Stimulated activated CD4-positive, alpha-beta T cell treated with anti-CD3 and anti-CD28 coated beads, Interleukin-12 subunit alpha, Interleukin-12 subunit beta, amount 100 ng/mL, for 24 hours (primary cell): ENCODE results near the gene IMMP2L.
"Not testable (repeated sequence)": the region's sequence is repeated elsewhere in the genome, so short reads cannot be mapped to it uniquely, and the experiment has no call there.

Source experiments
- DNase-seq, 2 experiments: peaks; one replicate each; pipeline ENCODE4 v3.0.0-alpha.2; 2020; ENCODE audit warnings: low read depth in 2 of 2

IMMP2L gene

DNA sequence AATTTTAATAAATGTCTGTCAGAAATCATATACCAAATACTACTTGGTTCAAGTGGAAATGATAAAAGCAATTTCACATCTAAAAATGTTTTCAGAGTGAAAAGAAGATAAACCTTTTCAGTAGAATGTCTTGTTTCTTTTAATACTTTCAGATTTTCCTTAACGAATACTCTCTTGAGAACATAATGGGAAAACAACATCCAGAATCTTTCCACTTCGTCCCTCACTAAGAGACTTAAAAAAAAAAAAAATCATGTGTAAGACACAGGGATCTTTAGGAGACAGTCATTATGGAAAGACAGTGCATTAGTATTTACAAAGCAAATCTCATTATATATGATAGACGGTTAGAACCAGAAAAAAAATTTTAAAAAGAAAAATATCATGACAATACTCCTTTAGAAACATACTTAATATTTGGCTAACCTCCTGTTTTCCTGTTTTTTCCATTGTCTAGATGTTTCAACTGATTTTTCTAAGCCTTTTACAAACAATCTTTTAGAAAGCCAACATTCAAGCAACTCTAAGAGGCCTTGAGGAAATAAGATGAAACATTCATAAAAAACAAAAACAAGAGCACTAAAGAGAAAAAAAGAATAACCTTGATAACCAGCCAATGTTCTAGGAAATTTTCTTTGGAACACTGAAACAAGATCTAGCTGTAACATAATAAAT, 811.2 kb downstream of the IMMP2L start:
- DNase-seq, result no peak

- no peak for DNase-seq
These were observed 829.1 kb downstream of the IMMP2L start for GRCh38 chr7:110733221-110733620.

- no peak for DNase-seq
These were observed 837.5 kb downstream of the IMMP2L start for GRCh38 chr7:110724811-110725210.

GRCh38 chr7:110721395-110721794, 840.9 kb downstream of the IMMP2L start:
- no peak for DNase-seq

DNA sequence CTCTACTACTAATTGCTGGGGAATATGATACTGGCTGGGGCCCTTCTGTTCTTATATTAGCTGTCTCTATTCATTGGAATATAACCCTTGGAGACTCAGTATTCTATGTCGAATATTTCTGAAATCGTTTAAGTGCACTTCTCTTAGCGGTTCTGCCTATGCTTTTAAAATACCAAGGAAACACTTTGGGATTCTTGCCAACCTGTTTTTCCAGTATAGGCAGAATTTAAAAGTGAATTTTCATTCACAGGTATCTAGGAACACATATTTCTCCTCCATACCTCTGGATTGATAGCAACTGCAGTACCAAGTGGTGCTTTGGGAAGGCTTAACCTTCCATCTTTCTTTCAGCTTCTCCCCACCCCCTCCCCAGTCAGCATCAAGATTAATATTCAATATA, 841.7 kb downstream of the IMMP2L start:
- no peak for DNase-seq

DNA sequence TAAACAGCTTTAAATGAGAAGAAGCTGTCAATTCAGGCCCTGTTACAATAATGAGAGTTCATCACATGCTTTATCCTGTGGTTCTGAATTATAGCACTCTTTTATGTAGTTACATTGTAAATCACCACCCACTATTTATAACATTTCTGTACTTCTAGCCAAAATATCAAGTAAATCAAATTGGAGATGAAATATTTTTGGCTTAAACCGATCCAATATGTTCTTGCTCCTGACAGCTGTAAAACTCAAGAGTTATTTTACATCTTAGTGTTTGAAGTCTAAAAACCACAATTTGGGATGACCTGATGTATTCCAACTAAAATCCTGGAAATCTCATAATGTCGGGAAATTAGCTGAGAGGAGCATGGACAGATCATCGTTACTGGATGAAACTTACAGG, 842.6 kb downstream of the IMMP2L start:
- DNase-seq, result no peak

DNA sequence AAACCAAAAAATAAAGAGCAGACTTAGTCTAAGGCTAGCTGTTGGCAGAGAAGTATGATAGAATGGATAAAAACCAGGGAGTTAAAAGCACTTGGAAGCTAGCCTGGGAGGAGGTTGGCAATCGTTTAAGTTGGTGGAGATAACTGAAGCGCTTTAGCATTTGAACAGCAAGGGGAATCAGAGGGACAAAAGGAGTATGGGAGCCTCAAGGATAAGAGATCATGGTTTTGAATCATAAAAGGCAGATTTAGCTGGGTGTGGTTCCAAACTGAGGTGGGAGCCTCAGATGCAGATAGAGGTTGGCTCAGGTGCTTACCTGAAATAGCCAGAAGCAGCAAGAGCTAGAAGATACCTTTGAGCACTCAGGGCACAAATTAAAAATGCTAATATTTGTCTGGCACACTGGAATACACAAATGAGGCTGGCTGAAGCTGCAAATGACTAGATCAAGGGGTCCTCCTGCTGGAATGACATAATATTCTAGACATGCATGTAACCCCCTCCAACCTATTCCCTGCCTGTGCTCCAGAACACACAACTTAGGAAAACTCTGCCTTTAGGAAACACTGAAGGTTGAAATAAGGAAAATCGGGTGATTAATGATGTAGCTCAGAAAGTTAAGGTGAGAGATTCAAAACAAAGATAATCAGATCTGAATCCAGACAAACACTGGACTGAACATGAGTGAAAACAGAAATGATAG, 843.6 kb downstream of the IMMP2L start:
- DNase-seq, result no peak

- no peak for DNase-seq
These were observed 858.1 kb downstream of the IMMP2L start for GRCh38 chr7:110704225-110704624.

DNA sequence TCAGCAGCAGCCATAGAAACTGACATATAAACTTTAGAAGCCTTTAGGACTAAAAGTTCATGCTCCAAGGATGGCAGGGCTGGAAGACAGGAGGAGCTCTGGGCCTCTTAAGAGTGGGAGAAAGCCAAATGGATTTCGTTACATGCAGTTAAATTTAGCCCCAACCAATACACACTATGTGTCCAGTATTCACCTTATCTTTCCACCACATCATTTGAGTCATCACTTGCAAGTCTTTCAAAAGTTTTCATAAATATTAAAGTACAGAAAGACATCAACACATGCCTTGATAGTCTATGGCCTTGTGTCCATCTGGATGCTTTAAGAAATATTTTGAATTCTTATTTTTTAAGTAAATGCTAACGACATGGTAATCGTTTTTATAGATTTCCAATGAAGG, 863.7 kb downstream of the IMMP2L start:
- DNase-seq, result no peak

DNA sequence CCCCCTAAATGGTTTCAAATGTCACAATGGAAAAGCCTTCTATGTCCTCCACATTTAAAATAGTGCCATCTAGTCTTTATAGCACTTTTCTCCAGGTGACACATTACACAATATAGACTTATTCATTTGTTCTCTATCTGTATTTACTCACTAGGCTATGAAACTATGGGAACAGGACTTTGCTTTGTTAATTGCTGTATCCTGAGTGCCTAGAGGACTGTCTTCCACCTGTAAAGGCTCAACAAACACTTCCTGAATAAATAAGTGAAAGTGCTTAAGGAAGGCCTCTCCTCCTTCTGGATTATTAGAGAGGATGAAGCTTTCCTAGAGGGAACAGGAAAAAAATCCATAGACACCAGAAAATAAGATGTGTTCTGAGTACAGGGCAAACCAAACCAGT, 868.9 kb downstream of the IMMP2L start:
- no peak for DNase-seq

DNA sequence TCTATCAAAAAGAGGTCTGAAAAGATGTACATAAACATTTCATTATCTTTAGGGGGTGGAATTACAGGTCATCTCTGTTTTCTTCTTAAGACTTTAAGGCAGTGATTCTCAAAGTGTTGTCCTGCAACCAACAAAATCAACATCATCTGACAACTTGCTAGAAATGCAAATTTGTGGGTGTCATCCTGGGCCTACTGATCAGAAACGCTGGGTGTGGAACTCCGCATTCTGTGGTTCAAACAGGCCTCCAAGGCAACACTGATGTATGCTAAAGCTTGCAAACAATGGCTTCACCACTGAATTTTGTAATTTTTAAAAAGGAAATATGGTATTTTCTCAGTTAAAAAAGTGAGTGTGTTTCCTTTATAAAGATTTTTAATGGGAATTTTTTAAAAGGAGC, 873.4 kb downstream of the IMMP2L start:
- no peak for DNase-seq

- DNase-seq, result no peak
These were observed 876.4 kb downstream of the IMMP2L start for GRCh38 chr7:110685899-110686298.

GRCh38 chr7:110681941-110682340, 880.4 kb downstream of the IMMP2L start:
- DNase-seq, result no peak

DNA sequence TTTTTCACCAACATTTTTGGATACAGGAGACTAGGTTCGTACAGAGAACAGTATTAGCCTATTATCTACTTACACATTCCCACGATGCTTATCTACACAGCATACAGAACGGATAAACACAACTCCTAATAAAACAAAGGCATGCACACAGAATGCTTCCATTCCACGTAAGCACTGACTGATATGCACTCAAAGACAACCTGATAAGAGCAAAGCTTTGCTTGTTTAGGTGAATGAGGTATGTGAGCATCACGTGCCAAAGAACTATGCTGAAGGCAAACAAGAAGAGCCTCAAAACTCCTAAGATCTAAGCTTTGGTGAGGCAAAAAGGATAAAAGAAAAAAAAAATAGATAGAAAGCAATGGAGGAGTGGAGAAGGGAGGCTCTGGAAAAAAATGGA, 884.9 kb downstream of the IMMP2L start:
- DNase-seq, result no peak

DNA sequence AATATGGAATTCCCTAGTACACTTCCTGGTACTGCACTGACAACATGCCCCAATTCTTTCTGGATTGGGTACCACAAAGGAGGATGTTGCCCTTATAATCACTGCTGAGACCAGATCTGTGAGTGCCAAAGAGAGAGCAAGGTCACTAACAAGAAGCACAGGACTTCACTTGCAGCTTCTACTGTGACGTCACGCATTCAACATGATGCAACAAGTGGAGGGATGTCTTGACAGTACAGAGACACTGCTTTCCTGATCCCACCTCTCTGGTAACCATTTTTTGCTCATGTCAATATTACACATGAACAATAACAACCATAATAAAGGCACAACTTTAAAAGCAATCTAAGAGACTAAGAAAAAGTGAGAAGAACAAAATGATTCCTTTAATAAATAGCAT, 885.5 kb downstream of the IMMP2L start:
- DNase-seq, result no peak

DNA sequence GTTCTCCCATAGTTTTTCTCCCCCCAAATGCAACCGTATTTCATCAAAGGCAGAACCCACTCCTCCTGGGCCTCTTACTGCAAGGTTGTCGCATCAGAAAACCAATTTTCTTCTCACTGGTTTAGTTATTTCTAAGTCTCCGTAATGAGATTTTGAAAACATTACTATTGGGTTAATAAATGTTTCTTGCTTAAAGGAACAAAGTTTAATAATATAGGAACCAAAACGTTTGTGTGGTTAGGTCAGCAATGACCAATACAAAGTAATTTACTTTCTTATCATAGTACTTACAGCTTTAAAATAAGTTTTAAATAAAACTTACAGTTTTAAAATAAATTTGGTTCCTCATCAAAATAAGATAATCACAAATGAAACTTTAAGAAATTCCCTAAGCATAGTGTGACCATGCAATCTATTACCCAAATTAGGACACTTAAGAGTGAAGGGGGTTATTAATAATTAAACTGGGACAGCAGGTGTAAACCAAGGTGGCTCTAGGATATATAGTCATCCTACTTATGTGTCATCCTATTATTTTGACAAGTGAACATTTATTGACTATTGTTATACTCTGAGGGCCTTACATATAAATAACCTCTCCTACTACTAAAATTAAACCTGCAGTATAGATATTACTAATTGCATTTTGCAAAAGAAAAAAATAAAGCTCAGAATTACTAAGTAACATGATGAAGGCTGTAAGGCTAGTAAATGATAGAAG, 886.7 kb downstream of the IMMP2L start:
- DNase-seq, result no peak

DNA sequence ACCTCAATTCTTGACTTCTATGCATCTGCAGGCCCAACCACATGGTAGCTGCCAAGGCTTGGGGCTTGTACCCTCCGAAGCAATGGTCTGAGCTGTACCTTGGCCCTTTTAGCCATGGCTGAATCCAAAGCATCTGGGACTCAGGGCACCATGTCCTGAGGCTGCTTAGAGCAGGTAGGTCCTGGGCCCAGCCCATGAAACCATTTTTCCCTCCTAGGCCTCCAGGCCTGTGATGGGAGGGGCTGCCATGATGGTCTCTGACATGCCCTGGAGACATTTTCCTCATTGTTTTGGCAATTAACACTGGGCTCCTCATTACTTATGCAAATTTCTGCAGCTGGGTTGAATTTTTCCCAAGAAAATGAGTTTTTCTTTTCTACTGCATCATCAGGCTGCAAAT, 889.1 kb downstream of the IMMP2L start:
- no peak for DNase-seq

GRCh38 chr7:110669410-110669809, 892.9 kb downstream of the IMMP2L start:
- DNase-seq, result no peak

DNA sequence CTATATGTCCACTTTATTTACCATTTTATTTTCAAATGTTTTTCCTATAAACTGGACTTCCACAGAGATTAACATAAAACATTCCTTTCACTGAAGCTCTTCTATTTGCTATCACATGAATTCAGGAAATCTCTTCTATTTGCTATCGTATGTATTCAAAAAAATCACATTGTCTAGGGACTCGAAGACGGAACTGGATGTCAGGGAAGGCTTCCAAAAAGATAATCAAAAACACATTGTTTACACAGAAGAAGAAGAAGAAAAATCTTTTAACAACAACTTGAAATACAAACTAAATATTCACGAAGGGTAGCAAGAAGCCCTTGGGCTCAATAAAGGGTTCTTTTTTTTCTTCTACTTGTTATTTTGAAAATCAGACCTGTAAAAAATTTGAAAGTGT, 897.5 kb downstream of the IMMP2L start:
- DNase-seq, result no peak

- not testable (repeated sequence) for DNase-seq
These were observed 901.7 kb downstream of the IMMP2L start for GRCh38 chr7:110660637-110661036.

DNA sequence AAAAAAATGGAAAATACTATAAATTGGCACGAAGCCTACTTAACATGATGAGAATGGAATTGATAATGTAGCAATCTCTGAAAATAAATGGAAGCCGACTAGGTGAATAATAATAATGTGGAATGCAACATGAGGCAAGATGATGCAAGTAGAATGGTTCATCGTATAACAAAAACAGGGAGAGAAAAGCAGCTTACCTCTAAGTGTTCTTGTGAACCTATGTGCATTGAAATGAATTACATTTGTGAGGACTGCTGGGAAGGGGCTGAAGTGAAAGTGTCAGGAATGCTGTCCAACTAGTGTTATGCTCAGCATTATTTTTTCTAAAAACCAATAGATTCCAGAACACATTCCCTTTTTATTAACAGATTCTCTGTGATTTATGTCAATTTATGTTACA, 912.0 kb downstream of the IMMP2L start:
- no peak for DNase-seq

- DNase-seq, result no peak
These were observed 915.0 kb downstream of the IMMP2L start for GRCh38 chr7:110647266-110647665.

GRCh38 chr7:110646804-110647203, 915.5 kb downstream of the IMMP2L start:
- DNase-seq, result no peak
